ENCODE results near the gene DCST2.
A peak's percentile ranks its signal among the peaks of the same experiment; 100 is the strongest.

Gene DCST2

DNA sequence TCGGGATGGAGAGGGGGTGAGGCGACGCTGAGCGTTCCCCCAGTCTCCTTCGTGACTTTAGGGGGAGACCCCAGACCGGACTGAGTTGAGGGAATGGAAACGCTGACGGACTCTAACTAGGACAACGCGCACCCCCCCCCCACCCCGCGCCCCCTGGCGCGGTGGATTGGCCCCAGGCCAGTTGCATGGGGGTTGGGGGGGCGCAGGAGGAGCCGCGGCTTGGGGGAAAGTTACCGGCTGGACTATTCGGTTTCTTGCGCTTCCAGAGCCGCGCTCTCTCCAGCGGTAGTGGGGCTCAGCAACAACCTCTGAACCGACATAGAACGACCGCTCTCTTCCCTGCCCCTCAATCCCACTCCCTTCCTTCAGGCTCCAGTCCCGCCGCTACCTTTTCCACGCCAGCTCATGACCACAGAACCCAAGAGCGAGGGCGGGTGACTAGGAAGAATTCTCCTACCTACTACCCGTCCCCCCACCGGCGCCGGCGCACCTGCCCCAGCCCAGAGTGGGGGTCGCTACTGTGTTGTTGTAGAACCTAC, 30.3 kb downstream of the DCST2 start:
- Histone ChIP-seq H2BK120ac (ENCODE audit: insufficient read depth, low read length, poor library complexity) (peak overlapping the region; percentile 96), H3K79me1 (ENCODE audit: low read length) (peaks cover 36% of the 10 kb centered on the region), H2AK5ac (ENCODE audit: low read length) (peak overlapping the region; percentile 96), H3K27ac (ENCODE audit: low read depth, low read length) (peak overlapping the region; percentile 89), H3K9me3 (ENCODE audit: insufficient read depth, low read depth, low read length) (no peaks in the 10 kb centered on the region), H3K4me1 (ENCODE audit: control insufficient read depth in 1 of 2, insufficient read depth in 2 of 2, low read length in 2 of 2) (peaks cover 20 to 24% of the 10 kb centered on the region in 2 experiments), H3K23ac (ENCODE audit: low read length) (no peak overlapping the region), H2AFZ (ENCODE audit: insufficient read depth, low read length, poor library complexity) (peak overlapping the region; percentile 66), H2BK12ac (ENCODE audit: low read length) (peak overlapping the region; percentile 1), H3K27me3 (ENCODE audit: insufficient read depth, low read length) (no peaks in the 10 kb centered on the region), H3K36me3 (ENCODE audit: control insufficient read depth in 1 of 2, insufficient read depth in 2 of 2, low read length in 2 of 2) (peaks cover 0 to 7% of the 10 kb centered on the region in 2 experiments), H3K14ac (ENCODE audit: low read length) (peak overlapping the region; percentile 98), H4K8ac (ENCODE audit: low read depth, low read length) (peak overlapping the region; percentile 90), H3K79me2 (ENCODE audit: control insufficient read depth, insufficient read depth, low read length, poor library complexity) (peaks cover 18% of the 10 kb centered on the region), H2BK5ac (ENCODE audit: low read depth, low read length, poor library complexity) (peak overlapping the region; percentile 95), H3K18ac (ENCODE audit: low read length) (peak overlapping the region; percentile 97), H3K4ac (ENCODE audit: low read depth, low read length) (peak overlapping the region; percentile 98), H4K91ac (ENCODE audit: low read depth, low read length) (peak overlapping the region; percentile 97), H3K4me3 (ENCODE audit: low read depth, low read length) (peak overlapping the region; percentile 93), H3K4me2 (ENCODE audit: low read length) (peak overlapping the region; percentile 95), H3K9ac (ENCODE audit: low read length) (peak overlapping the region; percentile 44), H4K12ac (ENCODE audit: low read depth, low read length) (peak overlapping the region; percentile 86)
- DNase-seq: no peak
- no CpG with 5 or more reads among the region's 37 CpGs for WGBS (ENCODE audit: extremely low coverage, insufficient coverage, insufficient read length)

DNA sequence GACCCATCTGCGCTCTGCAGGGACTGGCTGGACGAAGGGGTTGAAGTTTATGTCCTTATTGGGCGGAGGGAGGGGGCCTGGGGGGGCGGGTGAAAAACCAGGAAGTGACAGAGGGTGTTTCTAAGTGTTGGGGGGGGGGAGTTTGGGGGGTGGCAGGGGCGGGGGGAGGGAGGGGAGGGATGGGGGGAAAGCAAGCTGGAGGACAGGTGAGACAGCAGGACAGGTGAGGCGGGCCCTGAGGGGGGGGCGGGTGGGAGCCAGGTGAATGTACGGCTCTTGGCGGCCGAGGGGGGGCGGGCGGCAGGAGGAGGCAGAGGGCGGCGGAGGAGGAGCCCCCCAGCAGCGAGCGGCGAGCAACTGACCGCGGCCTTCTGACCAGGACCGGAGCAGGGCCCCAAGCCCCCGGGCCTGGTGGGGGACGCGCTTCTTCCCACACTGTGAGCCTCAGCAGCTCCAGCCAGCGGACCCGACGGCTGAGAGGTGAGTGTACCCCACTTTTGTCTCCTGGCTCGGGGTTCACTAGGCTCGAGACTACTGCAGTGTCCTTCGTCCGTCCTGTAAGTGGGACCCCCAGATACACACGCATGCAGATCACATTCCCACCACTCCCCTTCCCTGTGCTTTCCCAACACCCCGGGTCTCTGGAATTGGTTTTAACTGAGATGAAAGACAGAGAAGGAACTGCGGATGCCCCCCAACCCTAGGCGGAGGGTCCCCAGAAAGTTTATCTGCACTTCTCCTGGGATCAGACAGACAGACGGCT, 30.9 kb downstream of the DCST2 start, which contains the start of gene ZBTB7B:
TSS of gene ZBTB7B (plus strand) at position 339 of the 763 bp plus-strand sequence. CDS start 11,859 bp downstream, outside the sequence.
- H3K4ac ChIP-seq (ENCODE audit: low read depth, low read length): peak within 1 kb of the TSS; percentile 98

DNA sequence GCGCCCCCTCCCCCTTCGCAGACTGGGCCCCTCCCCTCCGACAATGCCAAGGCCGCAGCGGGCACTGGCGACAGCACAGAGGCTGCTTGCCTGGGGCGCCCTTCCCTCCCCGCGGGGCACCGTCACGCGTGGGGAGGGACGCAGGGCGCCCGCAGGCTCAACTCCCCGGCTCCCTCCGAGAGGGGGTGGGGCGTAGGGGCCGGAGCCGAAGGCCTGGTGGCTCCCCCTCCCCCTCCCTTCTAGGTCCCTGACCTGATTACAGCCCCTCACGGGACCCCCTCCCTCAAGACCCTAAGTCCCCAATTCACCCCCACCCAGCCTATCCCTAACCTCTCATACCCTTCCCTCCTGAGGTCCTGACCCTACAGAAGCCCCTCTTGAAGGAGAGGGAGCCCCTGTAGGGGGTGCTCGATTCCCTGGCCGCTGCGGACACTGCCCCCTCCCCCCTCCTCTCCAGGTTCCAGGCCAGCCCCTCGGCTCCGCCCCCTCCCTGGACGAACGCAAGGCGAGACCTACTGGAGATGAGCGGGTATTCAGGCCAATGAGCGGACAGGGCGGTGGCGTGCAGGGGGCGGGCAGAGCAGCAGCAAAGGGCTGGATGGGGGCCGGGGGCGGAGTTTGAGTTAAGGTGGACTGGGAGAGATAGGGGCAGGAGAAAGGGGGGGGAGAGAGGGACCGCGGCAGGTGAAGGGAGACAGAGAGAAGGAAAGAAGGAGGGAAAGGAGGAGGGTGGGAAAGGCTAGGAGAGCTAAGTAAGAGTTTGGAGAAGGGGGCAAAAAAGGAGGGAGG, 31.7 kb downstream of the DCST2 start:
- Histone ChIP-seq H3K4me1 (ENCODE audit: control insufficient read depth in 1 of 2, insufficient read depth in 2 of 2, low read length in 2 of 2) (peaks cover 14 to 19% of the 10 kb centered on the region in 2 experiments), H2AFZ (ENCODE audit: insufficient read depth, low read length, poor library complexity) (peak overlapping the region; percentile 14), H3K23ac (ENCODE audit: low read length) (no peak overlapping the region), H3K18ac (ENCODE audit: low read length) (peak overlapping the region; percentile 58), H2AK5ac (ENCODE audit: low read length) (no peak overlapping the region), H3K79me2 (ENCODE audit: control insufficient read depth, insufficient read depth, low read length, poor library complexity) (peaks cover 18% of the 10 kb centered on the region), H3K4me2 (ENCODE audit: low read length) (peak overlapping the region; percentile 98), H3K4me3 (ENCODE audit: low read depth, low read length) (peak overlapping the region; percentile 81), H3K9me3 (ENCODE audit: insufficient read depth, low read depth, low read length) (no peaks in the 10 kb centered on the region), H3K4ac (ENCODE audit: low read depth, low read length) (no peak overlapping the region), H2BK12ac (ENCODE audit: low read length) (peak overlapping the region; percentile 74), H2BK120ac (ENCODE audit: insufficient read depth, low read length, poor library complexity) (peak overlapping the region; percentile 73), H4K12ac (ENCODE audit: low read depth, low read length) (no peak overlapping the region), H3K36me3 (ENCODE audit: control insufficient read depth in 1 of 2, insufficient read depth in 2 of 2, low read length in 2 of 2) (peaks cover 0 to 7% of the 10 kb centered on the region in 2 experiments), H2BK5ac (ENCODE audit: low read depth, low read length, poor library complexity) (peak overlapping the region; percentile 85), H3K9ac (ENCODE audit: low read length) (peak overlapping the region; percentile 59), H3K27me3 (ENCODE audit: insufficient read depth, low read length) (no peaks in the 10 kb centered on the region), H3K14ac (ENCODE audit: low read length) (peak overlapping the region; percentile 64), H4K91ac (ENCODE audit: low read depth, low read length) (peak overlapping the region; percentile 76), H4K8ac (ENCODE audit: low read depth, low read length) (peak overlapping the region; percentile 43), H3K79me1 (ENCODE audit: low read length) (peaks cover 36% of the 10 kb centered on the region), H3K27ac (ENCODE audit: low read depth, low read length) (peak overlapping the region; percentile 87)
- peak; percentile 98 to 99 for DNase-seq
- WGBS (ENCODE audit: extremely low coverage, insufficient coverage, insufficient read length): no CpG with 5 or more reads among the region's 38 CpGs

More for the DNA sequence above, 30.9 kb downstream of the DCST2 start, which contains the start of gene ZBTB7B:
- peak within 1 kb of the TSS; percentile 89 for H3K27ac ChIP-seq (ENCODE audit: low read depth, low read length)
- H3K14ac ChIP-seq (ENCODE audit: low read length): peak within 1 kb of the TSS; percentile 98
- peak within 1 kb of the TSS; percentile 98 for H3K4me2 ChIP-seq (ENCODE audit: low read length)
- no peaks in the 10 kb centered on the region for H3K27me3 ChIP-seq (ENCODE audit: insufficient read depth, low read length)
- H2BK5ac ChIP-seq (ENCODE audit: low read depth, low read length, poor library complexity): peak within 1 kb of the TSS; percentile 95
- H3K79me1 ChIP-seq (ENCODE audit: low read length): peaks cover 36% of the 10 kb centered on the region
- peak within 1 kb of the TSS; percentile 93 for H3K4me3 ChIP-seq (ENCODE audit: low read depth, low read length)
- H4K8ac ChIP-seq (ENCODE audit: low read depth, low read length): peak within 1 kb of the TSS; percentile 90
- H3K36me3 ChIP-seq (ENCODE audit: control insufficient read depth in 1 of 2, insufficient read depth in 2 of 2, low read length in 2 of 2): peaks cover 0 to 7% of the 10 kb centered on the region in 2 experiments
- H3K79me2 ChIP-seq (ENCODE audit: control insufficient read depth, insufficient read depth, low read length, poor library complexity): peaks cover 18% of the 10 kb centered on the region
- peaks cover 14 to 19% of the 10 kb centered on the region in 2 experiments for H3K4me1 ChIP-seq (ENCODE audit: control insufficient read depth in 1 of 2, insufficient read depth in 2 of 2, low read length in 2 of 2)
- peak within 1 kb of the TSS; percentile 85 for H2BK12ac ChIP-seq (ENCODE audit: low read length)
- H3K9ac ChIP-seq (ENCODE audit: low read length): peak within 1 kb of the TSS; percentile 59
- peak within 1 kb of the TSS; percentile 97 for H4K91ac ChIP-seq (ENCODE audit: low read depth, low read length)
- peak; percentile 30 to 50 for DNase-seq
- H3K23ac ChIP-seq (ENCODE audit: low read length): no peak within 1 kb of the TSS
- H4K12ac ChIP-seq (ENCODE audit: low read depth, low read length): peak within 1 kb of the TSS; percentile 86
- H2BK120ac ChIP-seq (ENCODE audit: insufficient read depth, low read length, poor library complexity): peak within 1 kb of the TSS; percentile 96
- peak within 1 kb of the TSS; percentile 66 for H2AFZ ChIP-seq (ENCODE audit: insufficient read depth, low read length, poor library complexity)
- WGBS (ENCODE audit: extremely low coverage, insufficient coverage, insufficient read length): no CpG with 5 or more reads among the region's 35 CpGs
- H2AK5ac ChIP-seq (ENCODE audit: low read length): peak within 1 kb of the TSS; percentile 96
- peak within 1 kb of the TSS; percentile 97 for H3K18ac ChIP-seq (ENCODE audit: low read length)
- H3K9me3 ChIP-seq (ENCODE audit: insufficient read depth, low read depth, low read length): no peaks in the 10 kb centered on the region

DNA sequence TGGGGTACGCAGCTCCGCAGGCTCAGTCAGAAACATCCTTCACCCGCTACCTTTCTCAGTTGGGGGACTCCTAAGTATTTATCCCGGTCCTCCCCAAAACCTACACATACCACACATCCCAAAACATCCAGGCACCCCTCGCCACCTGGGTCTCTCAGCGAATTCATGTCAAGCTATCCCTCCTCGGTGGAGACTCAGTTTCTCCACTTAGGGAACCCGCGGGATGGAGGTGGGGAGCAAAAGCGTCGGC, 32.2 kb downstream of the DCST2 start:
- Histone ChIP-seq H3K79me2 (ENCODE audit: control insufficient read depth, insufficient read depth, low read length, poor library complexity) (peaks cover 18% of the 10 kb centered on the region), H3K14ac (ENCODE audit: low read length) (peak overlapping the region; percentile 10), H4K91ac (ENCODE audit: low read depth, low read length) (peak overlapping the region; percentile 76), H3K9me3 (ENCODE audit: insufficient read depth, low read depth, low read length) (no peaks in the 10 kb centered on the region), H3K79me1 (ENCODE audit: low read length) (peaks cover 36% of the 10 kb centered on the region), H2AK5ac (ENCODE audit: low read length) (no peak overlapping the region), H3K4me1 (ENCODE audit: control insufficient read depth in 1 of 2, insufficient read depth in 2 of 2, low read length in 2 of 2) (peaks cover 14 to 17% of the 10 kb centered on the region in 2 experiments), H2BK12ac (ENCODE audit: low read length) (peak overlapping the region; percentile 13), H2BK5ac (ENCODE audit: low read depth, low read length, poor library complexity) (peak overlapping the region; percentile 85), H3K4me3 (ENCODE audit: low read depth, low read length) (peak overlapping the region; percentile 81), H2BK120ac (ENCODE audit: insufficient read depth, low read length, poor library complexity) (peak overlapping the region; percentile 45), H4K12ac (ENCODE audit: low read depth, low read length) (no peak overlapping the region), H3K4me2 (ENCODE audit: low read length) (peak overlapping the region; percentile 98), H3K18ac (ENCODE audit: low read length) (peak overlapping the region; percentile 5), H3K27ac (ENCODE audit: low read depth, low read length) (peak overlapping the region; percentile 87), H3K4ac (ENCODE audit: low read depth, low read length) (no peak overlapping the region), H3K27me3 (ENCODE audit: insufficient read depth, low read length) (no peaks in the 10 kb centered on the region), H3K23ac (ENCODE audit: low read length) (no peak overlapping the region), H2AFZ (ENCODE audit: insufficient read depth, low read length, poor library complexity) (no peak overlapping the region), H3K9ac (ENCODE audit: low read length) (peak overlapping the region; percentile 37), H4K8ac (ENCODE audit: low read depth, low read length) (peak overlapping the region; percentile 43), H3K36me3 (ENCODE audit: control insufficient read depth in 1 of 2, insufficient read depth in 2 of 2, low read length in 2 of 2) (peaks cover 0 to 3% of the 10 kb centered on the region in 2 experiments)
- DNase-seq: no peak
- WGBS (ENCODE audit: extremely low coverage, insufficient coverage, insufficient read length): no CpG with 5 or more reads among the region's 11 CpGs
